Esophagus muscularis mucosa (tissue), 4 donors: ENCODE data around the gene KRT78. TPM values are rescaled to one million over a fixed set of nuclear protein-coding genes. Genes with fewer than 3 reads are reported as not detected.
"Not testable (repeated sequence)": the region's sequence is repeated elsewhere in the genome, so short reads cannot be mapped to it uniquely, and the experiment has no call there.

ENCODE experiments used
- DNase-seq: peaks from one replicate; pipeline ENCODE4 v3.0.0-alpha.2; 2017; ENCODE audit errors: extremely low spot score
- H3K27ac ChIP-seq, 4 donors: fragments of 200-600 bp; sonication (generic); replicated peaks in 1 of 4; 1 replicate in 3 of 4; 2 replicates in 1 of 4; pipeline ENCODE4 v1.5.1; 2016 to 2019; ENCODE audit warnings: mild to moderate bottlenecking in 1 of 4
- H3K27me3 ChIP-seq, 4 donors: fragments of 200-600 bp; sonication (generic); one replicate each; pipeline versions ENCODE4 v1.5.1 to v1.6.0; 2016 to 2019
- H3K36me3 ChIP-seq, 4 donors: fragments of 200-600 bp; sonication (generic); one replicate each; pipeline ENCODE4 v1.5.1; 2016 to 2019
- H3K4me1 ChIP-seq, 4 donors: fragments of 200-600 bp; sonication (generic); one replicate each; pipeline ENCODE4 v1.5.1; 2016 to 2019
- H3K4me3 ChIP-seq, 4 donors: fragments of 200-600 bp; sonication (generic); 1 replicate in 2 of 4; 2 replicates in 2 of 4; pipeline ENCODE4 v1.5.1; 2016 to 2019; ENCODE audit warnings: mild to moderate bottlenecking in 4 of 4, moderate library complexity in 1 of 4
- H3K9me3 ChIP-seq, 4 donors: fragments of 200-600 bp; sonication (generic); 1 replicate in 3 of 4; 2 replicates in 1 of 4; pipeline ENCODE4 v1.5.1; 2016 to 2019
- CTCF ChIP-seq, 3 experiments: fragments of 200-600 bp in 2 of 3; fragments of 450-650 bp in 1 of 3; sonication (generic) in 2 of 3; IDR thresholded peaks; one replicate each; pipeline ENCODE4 v1.5.1; 2017 to 2019; ENCODE audit warnings: antibody characterized with exemption in 3 of 3, mild to moderate bottlenecking in 2 of 3, moderate library complexity in 1 of 3
- EP300 ChIP-seq: sonication (generic); formaldehyde crosslinking; IDR thresholded peaks from one replicate; pipeline ENCODE4 v1.6.1; 2017; ENCODE audit warnings: antibody characterized with exemption
- POLR2A ChIP-seq: fragments of 450-650 bp; IDR thresholded peaks from one replicate; pipeline ENCODE4 v1.6.1; 2017; ENCODE audit warnings: antibody characterized with exemption, moderate library complexity, mild to moderate bottlenecking, low read depth
- POLR2AphosphoS5 ChIP-seq, 2 donors: sonication (generic); formaldehyde crosslinking; IDR thresholded peaks; one replicate each; pipeline ENCODE4 v1.6.1; 2017; ENCODE audit warnings: antibody characterized with exemption in 2 of 2
- WGBS: methylation state at CpG from one replicate; pipeline ENCODE4 v1.1.5; 2018; 5-methylcytosine and 5-hydroxymethylcytosine counted together
- intact Hi-C: fragments of 100-400 bp; cut with DNase I; formaldehyde crosslinking; loops from one replicate; pipeline ENCODE4 v1.15.1; 2023
- total RNA-seq, 4 donors: library from RNA; depleted of rRNA; stranded (reverse); fragments of >200 nt; gene quantifications; one replicate each; pipeline versions ENCODE4 v1.1.0 to v1.2.1, GENCODE V29; 2016

The KRT78 gene
- total RNA-seq, 4 donors from 2014 or later: 0.33 to 2.1 (median 0.75) TPM; not detected in 1

GRCh38 chr12:52856787-52857186, 8.0 kb upstream of the KRT78 start:
- 84% methylated on average over 3 of the region's 3 CpGs for WGBS
- H3K4me1 ChIP-seq: peaks cover 0 to 12% (median 10%) of the 10 kb centered on the region in 4 donors
- H3K9me3 ChIP-seq: no peaks in the 10 kb centered on the region
- H3K36me3 ChIP-seq: no peaks in the 10 kb centered on the region
- TF ChIP-seq POLR2AphosphoS5 (IDR thresholded peaks at IDR 0.05) (no peak), POLR2A (no peak), EP300 (no peak), CTCF (IDR thresholded peaks at IDR 0.05) (no peak)
- no peak for DNase-seq
- no peaks in the 10 kb centered on the region for H3K27me3 ChIP-seq
- H3K27ac ChIP-seq: no peak overlapping the region
- intact Hi-C loops: no loop called here
- no peak overlapping the region for H3K4me3 ChIP-seq

- H3K9me3 ChIP-seq, intact Hi-C loops, H3K4me3 ChIP-seq, H3K27me3 ChIP-seq, H3K36me3 ChIP-seq, DNase-seq, H3K27ac ChIP-seq: not testable (repeated sequence)
- peaks cover 0 to 12% (median 10%) of the 10 kb centered on the region in 4 donors for H3K4me1 ChIP-seq
- WGBS: 73% methylated on average over 2 of the region's 2 CpGs
These were observed 7.3 kb upstream of the KRT78 start for GRCh38 chr12:52856077-52856476.

GRCh38 chr12:52851787-52852186, 3.0 kb upstream of the KRT78 start:
- Histone ChIP-seq H3K4me3 (no peak overlapping the region), H3K9me3 (no peaks in the 10 kb centered on the region), H3K4me1 (no peaks in the 10 kb centered on the region), H3K27me3 (peaks cover 0 to 21% (median 0%) of the 10 kb centered on the region in 4 donors), H3K36me3 (no peaks in the 10 kb centered on the region), H3K27ac (no peak overlapping the region)
- no peak for DNase-seq
- intact Hi-C loops: no loop called here
- TF ChIP-seq POLR2AphosphoS5 (IDR thresholded peaks at IDR 0.05) (no peak), CTCF (IDR thresholded peaks at IDR 0.05) (no peak), EP300 (no peak), POLR2A (no peak)

- Histone ChIP-seq H3K9me3 (no peaks in the 10 kb centered on the region), H3K4me1 (no peaks in the 10 kb centered on the region), H3K36me3 (no peaks in the 10 kb centered on the region), H3K4me3 (no peak overlapping the region), H3K27me3 (peaks cover 0 to 21% (median 0%) of the 10 kb centered on the region in 4 donors), H3K27ac (no peak overlapping the region)
- TF ChIP-seq POLR2A (no peak), CTCF (IDR thresholded peaks at IDR 0.05) (no peak), EP300 (no peak), POLR2AphosphoS5 (IDR thresholded peaks at IDR 0.05) (no peak)
- WGBS: 77% methylated on average over 5 of the region's 5 CpGs
- intact Hi-C loops: no loop called here
- DNase-seq: no peak
These were observed 1.9 kb upstream of the KRT78 start for GRCh38 chr12:52850681-52851080.

- TF ChIP-seq POLR2AphosphoS5 (IDR thresholded peaks at IDR 0.05) (no peak), POLR2A (no peak), CTCF (IDR thresholded peaks at IDR 0.05) (no peak), EP300 (no peak)
- Histone ChIP-seq H3K9me3 (no peaks in the 10 kb centered on the region), H3K4me1 (no peaks in the 10 kb centered on the region), H3K36me3 (no peaks in the 10 kb centered on the region), H3K27ac (no peak overlapping the region), H3K27me3 (peaks cover 0 to 21% (median 0%) of the 10 kb centered on the region in 4 donors), H3K4me3 (no peak overlapping the region)
- intact Hi-C loops: no loop called here
- DNase-seq: no peak
- 91% methylated on average over 6 of the region's 6 CpGs for WGBS
These were observed 717 bp upstream of the KRT78 start for GRCh38 chr12:52849511-52849910.
